Stimulated activated naive CD4-positive, alpha-beta T cell (primary cell): ENCODE measurements around the gene PLEKHG5.
A peak's percentile ranks its signal among the peaks of the same experiment; 100 is the strongest.

Source experiments
- DNase-seq, 6 experiments: peaks; one replicate each; lab custom pipeline; 2025; lab: John Stamatoyannopoulos, UW

The PLEKHG5 gene

DNA sequence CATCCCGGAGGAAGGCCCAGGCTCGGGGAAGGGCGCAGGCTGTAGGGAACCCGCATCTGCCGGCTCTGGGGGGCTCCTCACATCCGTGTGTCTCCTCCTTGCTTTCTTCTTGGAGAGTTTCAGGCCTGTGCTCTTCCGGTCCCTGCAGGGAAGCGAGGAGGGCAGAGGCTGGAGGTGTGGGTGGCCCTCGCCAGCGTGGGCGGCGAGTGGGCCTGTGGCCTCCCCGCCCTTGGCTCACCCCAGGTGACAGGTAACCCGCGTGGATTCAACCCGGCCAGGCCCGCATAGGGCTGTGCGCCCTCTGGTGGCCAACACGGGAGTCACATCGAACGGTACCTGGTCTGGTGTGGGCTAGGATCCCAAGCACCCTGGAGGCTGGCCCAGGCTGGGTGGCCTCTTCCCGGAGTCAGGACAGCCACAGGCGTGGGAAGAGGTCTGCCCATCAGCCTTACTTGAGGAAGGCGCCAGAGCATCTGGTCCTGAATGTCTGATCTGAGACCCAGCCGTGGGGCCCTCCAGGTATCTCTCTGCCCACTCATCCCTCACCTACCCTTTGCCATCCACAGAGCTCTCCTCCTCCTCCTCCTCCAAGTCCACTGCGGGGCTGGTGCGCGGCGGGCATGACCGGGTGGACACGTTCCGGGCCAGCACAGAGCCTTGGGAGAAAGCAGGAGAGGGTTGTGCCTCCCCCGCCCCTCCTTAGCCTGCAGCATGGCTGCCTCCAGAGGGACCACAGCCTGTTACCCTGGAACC, 15.9 kb downstream of the PLEKHG5 start:
- peak; percentile 61 to 86 (median 73) for DNase-seq

DNA sequence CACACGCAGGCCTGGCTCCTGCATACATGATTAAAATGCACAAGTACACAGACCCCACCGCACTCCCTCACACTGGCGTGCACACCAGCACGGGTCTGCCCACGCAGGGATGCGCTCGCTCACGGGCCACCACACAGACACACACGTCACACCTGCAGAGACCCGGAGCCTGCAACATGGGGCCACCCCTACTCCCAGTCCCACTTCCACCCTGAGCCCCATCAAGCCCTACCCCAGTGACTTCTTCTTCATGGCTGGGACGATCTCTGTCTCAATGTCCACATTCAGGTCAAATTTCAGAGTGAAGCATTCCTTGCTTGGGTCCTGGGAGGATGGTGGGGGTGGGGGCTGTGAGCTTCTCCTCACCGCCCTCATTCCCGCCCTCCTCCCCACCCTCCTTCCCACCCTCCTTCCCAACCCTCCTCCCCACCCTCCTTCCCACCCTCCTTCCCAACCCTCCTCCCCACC, 16.6 kb downstream of the PLEKHG5 start:
- DNase-seq: no peak

DNA sequence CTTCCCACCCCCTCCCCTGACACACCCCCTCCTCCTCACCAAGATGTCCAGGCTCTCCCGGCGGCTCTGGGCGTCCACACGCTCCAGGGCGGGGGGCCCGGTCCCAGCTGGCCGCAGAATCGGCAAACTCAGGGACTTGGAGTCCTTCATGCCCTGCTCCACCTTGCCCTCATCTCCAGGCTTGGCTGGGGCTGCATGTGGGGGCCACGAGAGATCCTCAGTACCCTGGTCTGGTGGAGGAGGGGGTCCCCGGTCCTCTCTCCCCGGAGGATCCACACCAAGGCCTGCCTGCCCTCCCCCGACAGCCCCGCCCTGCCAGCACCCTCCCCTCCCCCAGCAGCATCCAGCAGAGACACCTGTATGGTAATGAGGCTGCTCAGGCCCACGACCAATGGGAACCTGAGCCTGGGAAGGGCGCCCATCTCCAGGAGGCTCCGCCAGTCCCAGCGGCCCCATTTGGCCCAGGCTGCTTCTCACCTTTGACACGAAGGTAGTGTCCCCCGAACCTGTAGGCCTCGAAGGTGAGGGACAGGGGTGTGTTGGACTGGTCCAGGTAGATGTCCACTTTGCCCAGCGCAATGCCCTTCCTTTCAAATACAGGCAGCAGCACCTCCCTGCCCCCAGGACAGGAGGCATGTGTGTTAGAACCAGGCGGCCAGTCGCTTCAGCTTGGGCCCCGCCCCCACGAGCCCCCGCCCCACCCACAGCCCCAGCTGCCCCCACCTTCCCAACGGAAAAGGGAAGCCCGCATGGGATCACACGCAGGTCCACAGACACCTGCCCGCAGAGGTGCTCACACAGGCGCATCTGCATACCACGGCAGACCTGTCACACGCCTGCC, 17.3 kb downstream of the PLEKHG5 start:
- no peak for DNase-seq

DNA sequence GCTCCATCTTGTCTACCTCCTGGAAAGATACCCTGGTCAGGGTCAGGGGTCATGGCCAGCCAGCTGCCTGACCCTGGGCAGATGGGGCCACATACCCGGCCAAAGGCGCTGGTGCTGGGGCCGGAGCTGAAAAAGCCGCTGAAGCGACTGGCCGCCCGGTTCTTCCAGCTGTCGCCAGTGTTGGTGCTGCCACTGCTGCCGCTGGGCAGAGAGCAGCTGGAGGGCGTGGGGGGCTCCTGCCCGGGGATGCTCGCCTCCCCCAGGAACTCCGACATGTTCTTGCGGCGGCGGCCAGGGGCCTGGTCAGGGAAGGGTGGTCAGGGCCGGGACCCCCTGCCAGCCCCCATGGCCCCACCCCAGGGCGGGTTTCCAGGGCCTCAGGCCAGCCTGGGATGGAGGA, 18.3 kb downstream of the PLEKHG5 start:
- no peak for DNase-seq

DNA sequence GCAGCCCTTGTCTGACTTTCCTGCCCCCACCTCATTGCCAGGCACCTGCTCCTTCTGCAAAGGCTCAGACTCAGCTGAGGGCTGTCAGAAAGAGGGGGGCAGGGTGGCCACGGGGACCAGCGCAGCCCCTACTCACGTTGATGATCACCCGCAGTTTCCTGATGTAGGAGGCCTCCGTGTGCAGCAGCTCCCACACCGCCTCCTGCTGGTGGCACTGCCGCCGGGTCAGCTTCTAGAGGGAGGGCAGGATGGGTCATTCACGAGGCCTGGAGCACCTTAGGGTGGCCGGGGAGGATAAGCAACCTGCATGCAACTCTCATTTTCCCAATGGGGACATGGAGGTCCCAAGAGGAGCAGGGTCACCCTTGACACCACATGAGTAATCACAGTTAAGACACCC, 19.1 kb downstream of the PLEKHG5 start:
- no peak for DNase-seq

DNA sequence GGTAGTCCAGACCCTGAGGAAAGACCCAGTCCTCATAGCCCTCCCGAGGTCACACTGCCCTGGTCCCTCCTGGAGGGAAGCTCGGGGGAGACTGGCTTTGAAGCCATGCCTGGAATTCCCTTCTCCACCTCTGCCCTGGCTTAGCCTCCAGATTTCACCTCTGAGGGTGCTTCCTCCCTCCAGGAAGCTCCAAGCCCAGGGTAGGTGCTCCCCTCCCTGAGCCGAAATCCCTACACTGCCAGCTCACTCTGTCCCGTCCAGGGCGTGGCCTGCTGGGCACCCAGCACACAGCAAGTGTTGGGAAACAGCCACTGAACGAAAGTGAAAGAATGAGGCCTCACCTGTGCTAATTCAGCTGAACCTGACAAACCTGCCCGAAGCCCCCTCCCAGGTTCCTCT, 19.5 kb downstream of the PLEKHG5 start:
- DNase-seq: no peak

DNA sequence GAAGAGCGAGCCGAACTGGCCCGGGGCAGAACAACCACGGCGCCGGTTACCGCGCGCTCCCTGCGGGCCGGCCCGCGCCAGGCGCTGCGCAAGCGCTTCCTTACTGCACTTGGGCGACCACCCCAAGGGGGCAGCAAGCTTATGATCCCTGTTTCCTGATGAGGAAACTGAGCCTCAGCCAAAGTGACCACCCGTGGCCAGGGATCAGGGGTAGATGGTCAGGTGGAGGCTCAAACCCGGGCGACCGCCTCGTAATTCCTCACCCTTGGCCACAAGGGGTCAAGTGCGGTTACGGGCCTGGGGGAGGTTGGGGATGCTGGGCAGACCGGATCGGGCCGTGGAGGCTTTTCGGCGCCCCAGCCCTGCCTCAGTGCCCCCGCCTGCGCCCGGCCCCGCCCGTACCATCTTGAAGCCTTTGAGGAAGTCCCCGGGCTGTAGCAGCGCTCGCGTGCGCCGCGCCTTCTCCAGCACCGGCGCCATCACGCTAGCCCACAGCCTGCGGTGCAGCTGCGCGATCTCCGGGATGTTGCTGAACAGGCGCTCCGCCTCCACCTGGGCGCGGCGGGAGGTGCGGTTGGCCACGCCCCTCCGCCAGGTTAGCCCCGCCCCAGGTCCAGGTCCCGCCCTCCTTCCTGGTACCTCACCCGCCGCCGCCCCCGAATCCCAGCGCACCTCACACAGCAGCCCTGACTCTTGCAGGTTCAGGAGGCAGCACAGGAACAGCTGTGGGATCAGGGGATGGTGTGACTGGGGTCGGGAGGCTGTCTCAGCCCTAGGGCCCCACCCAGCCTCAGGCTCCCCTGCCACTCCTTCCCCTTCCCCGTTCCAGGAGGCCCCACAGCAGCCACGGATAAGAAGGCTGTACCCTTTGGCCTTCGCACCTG, 20.1 kb downstream of the PLEKHG5 start:
- peak in 1 of 6 experiments; percentile 25 for DNase-seq

DNA sequence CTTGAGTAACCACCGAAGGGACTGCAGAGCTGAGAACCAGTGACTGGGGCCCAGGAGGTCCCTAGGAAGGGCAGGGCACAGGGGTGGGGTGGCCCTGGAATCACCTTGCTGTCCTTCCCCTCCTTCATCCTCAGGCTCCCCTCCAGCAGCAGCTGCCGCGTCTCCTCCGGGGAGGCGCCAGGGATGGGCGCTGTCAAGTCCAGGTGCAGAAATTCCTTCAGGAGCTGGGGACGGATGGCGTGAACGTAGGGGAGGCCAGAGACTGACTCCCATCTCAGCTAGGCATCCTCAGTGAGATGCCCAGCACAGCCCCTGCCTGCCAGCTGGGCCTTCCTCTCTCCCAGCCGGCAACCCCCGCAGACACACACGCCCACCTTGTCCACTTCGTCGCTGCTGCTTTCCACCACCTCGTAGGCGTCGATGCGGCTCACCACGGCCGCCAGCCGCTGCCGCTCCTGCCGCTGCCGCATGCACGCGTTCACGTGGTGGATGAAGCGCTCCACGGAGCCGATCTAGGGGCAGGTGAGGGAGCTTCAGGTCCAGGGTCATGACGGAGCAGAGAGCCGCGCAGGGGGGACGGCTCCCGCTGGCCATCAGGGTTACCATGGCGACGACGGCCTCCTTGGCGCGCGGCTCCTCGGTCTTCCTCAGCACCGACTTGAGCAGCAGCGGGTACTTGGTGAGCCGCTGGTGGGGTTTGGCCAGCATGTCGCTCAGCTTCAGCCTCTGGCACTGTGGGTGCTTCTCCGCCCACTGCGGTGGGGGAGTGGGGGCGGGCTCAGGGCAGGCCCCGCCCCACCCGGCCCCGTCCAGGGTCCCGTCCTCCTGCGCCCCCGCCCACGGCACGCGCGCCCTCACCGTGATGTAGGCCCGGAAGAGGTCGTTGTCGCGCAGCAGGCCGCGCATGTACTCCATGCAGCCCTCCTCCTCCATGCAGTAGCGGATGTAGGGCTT, 21.1 kb downstream of the PLEKHG5 start:
- no peak for DNase-seq

DNA sequence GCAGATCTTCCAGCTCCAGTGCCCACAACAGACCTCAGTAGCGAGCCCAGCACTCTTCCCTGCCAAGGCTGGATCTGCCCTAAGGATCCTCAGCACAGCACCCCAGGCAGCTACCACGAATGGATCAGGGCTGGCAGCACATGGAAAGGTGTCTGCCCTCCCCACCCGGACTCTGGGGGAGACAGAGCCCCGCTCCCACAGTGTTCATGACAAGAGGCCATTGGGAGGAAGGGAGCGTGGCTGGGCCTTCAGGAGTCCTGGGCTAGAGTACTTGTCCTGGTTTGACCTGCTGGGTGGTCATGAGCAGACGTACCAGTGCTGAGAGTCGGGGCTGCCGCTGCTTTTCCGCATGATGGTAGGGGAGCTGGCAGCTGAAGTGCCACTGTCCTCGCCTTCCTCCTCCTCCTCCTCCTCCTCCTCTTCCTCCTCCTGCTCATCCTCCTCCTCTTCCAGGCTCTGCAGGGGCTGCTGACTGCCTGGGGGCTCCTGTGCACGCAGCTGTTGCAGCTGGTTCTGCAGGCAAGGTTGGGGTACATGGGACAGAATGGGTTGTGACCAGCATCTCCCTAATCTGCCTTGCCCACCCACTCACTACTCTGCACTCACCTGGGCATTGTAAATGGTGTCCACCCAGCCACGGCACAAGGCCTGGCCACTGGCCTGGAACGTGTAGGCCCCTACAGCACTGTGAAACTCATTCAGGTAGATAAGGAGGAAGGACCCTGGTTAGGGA, 22.6 kb downstream of the PLEKHG5 start:
- DNase-seq: no peak

DNA sequence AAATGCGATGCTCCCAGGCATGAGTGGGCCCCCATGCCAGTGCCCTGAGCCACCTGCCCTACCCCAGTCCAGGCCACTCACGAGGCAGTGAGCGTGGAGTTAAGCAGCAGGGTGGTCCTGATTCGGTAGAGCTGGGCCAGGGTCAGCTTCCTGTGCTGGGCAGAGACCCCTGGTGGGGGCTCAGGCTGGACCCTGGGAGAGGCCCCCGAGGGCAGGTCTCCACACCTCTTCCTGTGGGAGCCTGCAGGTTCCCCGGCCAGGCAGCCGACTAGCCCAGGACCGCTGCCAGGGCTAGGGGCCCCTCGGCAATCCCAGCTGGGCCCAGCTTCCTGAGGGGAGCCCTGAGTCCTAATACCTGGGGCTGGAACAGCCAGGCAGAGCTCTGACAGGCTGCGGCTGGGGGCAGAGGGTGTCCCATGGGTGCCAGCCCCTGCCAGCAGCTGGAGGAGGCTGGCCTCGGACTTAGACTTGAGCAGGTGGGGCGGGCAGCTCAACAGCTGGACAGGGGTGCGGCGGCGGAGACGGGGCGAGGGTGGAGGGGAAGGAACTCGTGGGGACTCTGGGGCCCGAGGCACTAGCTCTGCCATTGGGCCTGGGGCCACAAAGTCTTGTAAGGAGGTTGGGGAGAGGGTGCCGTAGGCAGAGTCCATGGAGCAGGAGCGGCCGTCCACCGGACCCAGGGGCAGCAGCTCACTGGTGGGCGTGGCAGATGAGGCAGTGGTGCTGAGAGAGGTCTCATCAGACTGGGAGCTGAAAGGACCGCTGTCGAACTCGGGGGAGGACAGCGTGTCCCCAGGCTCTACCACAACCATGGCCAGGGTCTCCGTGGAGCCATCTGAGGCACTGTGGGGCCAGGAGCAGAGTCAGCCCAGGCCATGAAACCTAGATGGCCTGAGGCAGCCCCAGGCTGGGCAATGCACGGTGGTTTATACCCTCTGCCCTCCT, 23.5 kb downstream of the PLEKHG5 start:
- no peak for DNase-seq

DNA sequence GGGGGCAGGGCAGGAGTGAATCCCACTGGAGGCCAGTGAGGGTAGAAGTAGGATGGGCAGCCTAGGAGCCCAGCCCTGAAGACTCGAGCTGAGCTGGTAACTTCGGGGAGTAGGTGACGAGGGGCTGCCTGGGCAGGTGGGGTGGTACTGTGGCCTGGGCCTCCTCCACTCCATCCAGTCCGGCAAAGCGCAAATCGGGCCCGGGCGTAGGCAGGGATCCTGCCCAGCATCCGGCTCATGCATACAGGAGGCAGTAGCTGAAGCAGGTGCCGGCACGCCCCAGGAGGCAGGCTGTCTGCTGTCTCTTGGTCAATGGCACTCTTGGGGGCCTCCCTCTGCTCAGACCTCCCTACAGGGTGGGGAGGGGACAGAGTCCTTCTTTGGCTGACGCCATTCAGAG, 24.2 kb downstream of the PLEKHG5 start:
- no peak for DNase-seq

DNA sequence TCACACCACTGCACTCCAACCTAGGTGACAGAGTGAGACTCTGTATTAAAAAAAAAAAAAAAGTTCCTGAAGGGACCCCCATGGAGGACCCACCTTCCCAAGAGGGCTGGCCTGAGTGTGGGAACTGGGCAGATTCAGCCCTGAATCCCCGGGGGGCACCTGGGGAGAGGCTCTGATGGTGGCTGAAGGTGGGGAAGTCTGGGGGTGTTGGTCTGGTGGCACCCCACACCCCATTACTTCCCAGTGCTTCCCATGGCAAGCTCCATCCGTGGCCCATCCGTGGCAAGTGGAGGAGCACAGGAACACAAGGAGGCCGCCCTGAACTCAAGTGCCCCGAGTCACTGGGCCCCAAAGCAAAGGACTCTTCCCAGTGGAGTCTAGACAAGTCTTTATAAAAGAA, 24.7 kb downstream of the PLEKHG5 start:
- no peak for DNase-seq

DNA sequence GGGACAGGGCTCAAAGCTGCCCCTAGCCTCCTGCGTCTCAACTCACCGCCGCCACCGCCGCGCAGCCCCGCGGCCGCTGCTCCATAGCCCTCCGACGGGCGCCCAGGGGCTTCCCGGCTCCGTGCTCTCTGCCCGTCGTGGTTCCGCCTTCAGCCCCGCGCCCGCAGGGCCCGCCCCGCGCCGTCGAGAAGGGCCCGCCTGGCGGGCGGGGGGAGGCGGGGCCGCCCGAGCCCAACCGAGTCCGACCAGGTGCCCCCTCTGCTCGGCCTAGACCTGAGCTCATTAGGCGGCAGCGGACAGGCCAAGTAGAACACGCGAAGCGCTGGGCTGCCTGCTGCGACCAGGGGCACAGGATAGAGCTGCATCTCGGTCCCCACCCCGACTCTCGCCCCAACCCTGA, 25.4 kb downstream of the PLEKHG5 start, which contains the start of gene TNFRSF25:
Gene TNFRSF25, minus strand, starts transcription at position 151 of the 400 bp plus-strand sequence. Its CDS starts 66 bp downstream, at position 85.
- peak; percentile 42 to 63 (median 60) for DNase-seq

DNA sequence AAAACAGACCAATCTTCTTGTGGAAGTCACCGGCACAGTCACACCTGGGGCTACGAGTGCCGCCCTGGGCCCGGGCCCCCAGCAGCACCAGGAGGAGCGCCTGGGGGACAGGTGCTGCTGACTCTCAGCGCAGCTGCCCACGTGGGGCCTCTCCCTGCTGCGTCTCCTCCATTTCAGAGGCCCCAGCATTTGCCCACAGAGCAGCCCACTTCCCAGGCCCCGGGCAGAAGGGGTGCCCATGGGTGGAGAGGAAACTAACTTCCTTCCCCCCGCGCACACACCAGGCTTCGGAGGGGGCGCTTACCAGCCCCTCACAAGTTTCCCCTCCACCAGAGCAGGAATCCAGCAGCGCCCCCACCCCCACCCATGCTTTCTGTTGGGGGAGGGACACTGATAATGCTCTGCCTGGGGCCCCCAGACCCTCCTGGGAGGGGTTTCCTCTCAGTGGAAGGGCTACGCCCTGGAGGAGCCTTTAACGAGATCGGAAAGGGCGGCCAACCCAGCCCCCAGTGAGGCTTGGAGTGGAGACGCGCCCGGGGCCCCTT, 25.9 kb downstream of the PLEKHG5 start:
- peak; percentile 21 to 63 (median 55) for DNase-seq

DNA sequence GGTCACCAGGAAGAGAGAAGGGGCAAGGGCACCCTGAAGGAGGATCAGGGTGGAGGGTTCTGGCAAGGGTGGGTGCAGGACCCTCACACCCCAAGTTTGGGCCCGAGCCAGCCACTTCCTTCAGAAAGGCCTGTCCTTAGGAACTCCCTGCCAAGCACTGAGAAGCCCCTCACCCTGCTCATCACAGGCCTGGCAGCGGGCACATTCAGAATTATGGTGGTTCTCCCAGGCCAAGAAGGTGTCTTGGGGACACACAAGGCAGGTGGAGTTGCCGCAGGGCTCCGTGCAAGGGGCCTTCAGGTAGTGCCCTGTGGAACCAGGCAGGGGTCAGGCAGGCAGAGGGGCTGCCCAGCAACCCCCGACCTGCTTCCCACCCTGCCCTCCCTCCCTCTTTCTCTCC, 26.6 kb downstream of the PLEKHG5 start:
- DNase-seq: peak in 1 of 6 experiments; percentile 41

DNA sequence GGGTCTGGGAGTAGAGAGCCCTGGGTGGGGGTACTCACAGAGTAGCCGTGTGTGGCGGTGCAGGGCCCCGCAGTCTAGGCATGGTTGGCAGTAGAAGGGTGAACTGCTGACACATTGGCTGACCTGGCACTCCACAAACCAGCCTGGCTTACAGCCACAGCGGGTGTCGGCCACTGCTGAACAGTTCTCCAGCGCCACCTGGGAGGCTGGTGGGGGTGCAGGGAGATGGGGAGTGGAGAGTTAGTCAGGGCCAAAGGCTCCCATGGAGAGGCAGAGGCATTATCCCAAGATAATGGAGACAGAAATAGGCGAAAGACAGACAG, 27.0 kb downstream of the PLEKHG5 start:
- DNase-seq: peak in 2 of 6 experiments; percentile 16 to 38

DNA sequence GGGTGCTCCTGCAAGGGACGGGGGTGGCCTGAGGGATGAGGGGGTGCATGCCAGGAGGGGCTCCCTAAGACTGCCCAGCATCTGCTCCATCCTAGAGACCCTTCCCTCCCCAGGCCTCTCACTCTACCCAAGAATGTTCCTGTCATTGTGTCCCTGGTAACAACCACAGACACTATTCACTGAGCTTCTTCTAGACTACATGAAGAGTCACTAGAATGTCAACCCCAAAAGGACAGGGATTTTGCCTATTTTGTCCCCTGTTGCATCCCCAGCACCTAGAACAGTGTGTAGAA, 28.4 kb downstream of the PLEKHG5 start:
- DNase-seq: no peak

DNA sequence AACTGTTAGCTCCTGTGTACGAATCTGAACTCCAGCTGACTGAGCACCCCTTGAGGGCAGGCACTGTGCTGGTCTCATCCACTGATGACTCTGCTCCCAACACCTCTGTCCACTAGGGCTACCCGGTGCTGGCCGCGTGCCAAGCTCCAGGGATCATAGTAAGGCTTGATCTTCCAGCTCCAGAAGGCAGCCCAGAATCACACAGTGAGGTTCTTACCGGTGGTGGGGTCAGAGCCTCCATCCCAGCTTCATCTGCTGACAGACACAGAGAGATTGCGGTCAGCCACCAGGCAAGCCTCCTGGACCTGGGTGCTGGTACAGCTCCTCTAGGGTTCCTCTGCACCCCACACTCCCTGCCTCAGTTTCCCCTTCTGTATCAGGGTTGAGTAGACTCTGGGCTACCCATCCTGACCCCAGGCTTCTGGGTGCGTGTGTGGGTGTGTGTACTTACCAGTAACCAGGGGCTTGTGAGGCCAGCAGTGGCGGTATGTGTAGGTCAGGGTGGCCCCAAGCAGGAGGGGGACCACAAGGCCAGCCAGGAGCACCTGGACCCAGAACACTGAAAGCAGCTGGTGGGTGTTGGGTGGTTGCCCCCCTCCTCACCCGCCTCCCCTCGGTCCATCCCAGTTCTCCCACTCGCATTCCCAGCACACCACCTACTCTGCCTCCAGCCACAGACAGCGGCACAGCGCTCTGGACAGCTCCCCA, 28.9 kb downstream of the PLEKHG5 start:
- no peak for DNase-seq
